ENCODE data around the gene PAK2. TPM values are rescaled to one million over a fixed set of nuclear protein-coding genes. Genes with fewer than 3 reads are reported as not detected.
"Not testable (repeated sequence)": the region's sequence is repeated elsewhere in the genome, so short reads cannot be mapped to it uniquely, and the experiment has no call there.

PAK2 gene
- total RNA-seq, 1 donor from 2014 or later, result 99.6 TPM

GRCh38 chr3:196735751-196736150 lies 3.9 kb upstream of the PAK2 start:
- intact Hi-C loops (cut with micrococcal nuclease), result loop anchor here (5.0 kb wide), 1 partner anchor 303 kb away; the partner anchor contains the start of gene UBXN7

- intact Hi-C loops (cut with micrococcal nuclease), result loop anchor here (5.0 kb wide), 1 partner anchor 305 kb away; the partner anchor contains the start of gene UBXN7
Observed at GRCh38 chr3:196736670-196737374, 2.8 kb upstream of the PAK2 start.

GRCh38 chr3:196737655-196738054 lies 2.0 kb upstream of the PAK2 start:
- intact Hi-C loops (cut with micrococcal nuclease), result loop anchor here (5.0 kb wide), 1 partner anchor 305 kb away; the partner anchor contains the start of gene UBXN7

DNA sequence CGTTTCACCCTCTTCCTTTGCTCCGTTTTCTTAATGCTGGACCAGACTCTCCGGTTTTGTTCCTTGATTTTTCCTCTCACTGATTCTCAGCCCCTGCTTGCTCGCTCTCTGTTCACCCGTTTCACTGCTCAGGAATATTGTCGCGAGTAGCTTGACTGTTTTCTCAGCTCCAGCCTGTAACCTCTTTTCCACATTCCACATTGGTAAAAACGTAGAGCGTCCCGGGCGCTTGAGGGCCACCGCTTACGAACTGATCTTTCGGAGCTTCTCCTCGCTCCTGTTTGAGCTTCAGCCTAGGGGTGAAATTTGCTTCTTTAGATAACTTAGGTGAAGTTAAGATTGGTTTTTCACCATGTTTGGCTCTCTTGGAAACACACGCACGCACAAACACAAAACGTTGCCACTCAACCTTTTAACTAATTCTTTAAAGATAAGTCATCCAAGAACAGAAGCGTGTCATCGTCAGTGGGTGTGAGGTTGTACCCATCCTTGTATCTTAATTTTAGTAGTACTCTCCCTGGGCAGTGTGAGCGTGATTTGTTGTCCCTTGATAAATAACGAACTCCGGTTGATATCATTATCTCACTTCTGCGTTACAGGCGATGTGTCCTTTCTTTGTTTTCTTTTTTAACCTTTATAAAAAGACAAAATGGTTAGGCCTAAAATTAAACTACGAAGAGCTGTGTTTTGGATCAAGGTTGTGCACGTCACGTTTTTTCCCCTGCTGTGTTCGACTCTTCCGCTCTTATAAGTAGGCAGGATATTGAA lies 1.0 kb downstream of the PAK2 start:
- intact Hi-C loops (cut with micrococcal nuclease), result loop anchor here (1.0 to 2.0 kb wide), 3 partner anchors 28 to 228 kb away; partner anchors contain the start of genes CEP19, PIGX and PIGZ

DNA sequence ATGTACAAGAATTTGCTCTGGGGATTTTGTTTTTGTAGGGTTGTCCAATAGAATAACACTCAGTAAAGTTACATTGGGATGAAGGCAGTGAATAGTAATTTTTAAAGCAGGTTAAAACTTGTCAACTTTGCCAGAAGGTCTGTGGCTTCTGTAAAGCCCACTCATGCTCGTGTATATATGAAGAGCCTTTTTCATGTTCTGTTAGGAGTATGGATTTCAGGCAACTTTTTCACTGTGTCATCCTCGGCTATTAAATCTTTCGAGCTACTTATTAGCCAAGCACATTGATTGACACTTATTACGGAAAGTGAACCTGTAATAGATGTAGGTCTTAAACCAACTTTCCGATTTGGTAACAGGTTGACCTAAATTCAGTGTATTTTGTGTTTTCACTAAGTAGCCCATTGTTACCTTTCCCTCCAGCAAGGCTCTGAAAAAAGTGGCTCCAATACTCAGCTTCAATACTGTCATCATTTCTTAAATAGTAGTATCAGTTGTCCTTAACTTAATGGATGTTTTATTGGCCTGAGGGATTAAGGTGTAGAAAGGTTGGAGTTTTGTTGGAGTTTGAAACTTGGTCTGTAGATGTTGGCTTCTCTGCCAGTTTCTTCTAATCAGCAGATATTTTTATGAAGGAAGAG lies 1.7 kb downstream of the PAK2 start:
- intact Hi-C loops (cut with micrococcal nuclease), result loop anchor here (2.0 kb wide), 2 partner anchors 109 to 227 kb away; partner anchors contain the start of gene PIGZ

DNA sequence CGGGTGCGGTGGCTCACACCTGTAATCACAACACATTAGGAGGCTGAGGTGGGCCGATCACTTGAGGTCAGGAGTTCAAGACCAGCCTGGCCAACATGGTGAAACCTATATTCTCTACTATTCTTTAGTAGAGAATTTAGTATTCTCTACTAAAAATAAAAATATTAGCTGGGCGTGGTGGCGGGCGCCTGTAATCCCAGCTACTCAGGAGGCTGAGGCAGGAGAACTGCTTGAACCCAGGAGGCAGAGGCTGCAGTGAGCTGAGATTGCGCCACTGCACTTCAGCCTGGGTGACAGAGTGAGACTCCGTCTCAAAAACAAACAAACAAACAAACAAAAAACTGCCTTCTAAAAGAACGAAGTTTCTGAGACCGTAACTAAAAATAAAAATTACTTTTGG lies 3.9 kb downstream of the PAK2 start:
- intact Hi-C loops (cut with micrococcal nuclease), result not testable (repeated sequence)

DNA sequence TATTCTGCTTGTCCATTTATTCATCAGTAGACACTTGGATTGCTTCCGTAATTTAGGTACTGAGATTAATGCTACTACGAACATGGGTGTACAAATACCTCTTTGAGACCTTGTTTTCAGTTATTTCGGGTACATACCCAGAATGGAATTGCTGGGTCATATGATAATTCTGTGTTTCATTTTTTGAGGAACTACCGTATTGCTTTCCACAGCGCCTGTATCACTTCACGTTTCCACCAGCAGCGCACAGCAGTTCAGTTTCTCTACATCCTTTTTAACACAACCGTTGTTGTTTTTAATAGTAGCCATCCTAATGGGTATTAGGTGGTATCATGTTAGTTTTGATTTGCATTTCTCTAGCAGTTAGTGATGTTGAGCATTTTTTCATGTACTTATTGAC lies 9.5 kb downstream of the PAK2 start:
- intact Hi-C loops (cut with micrococcal nuclease), result no loop called here

- intact Hi-C loops (cut with micrococcal nuclease), result no loop called here
Observed at GRCh38 chr3:196753201-196753600, 13.5 kb downstream of the PAK2 start.

DNA sequence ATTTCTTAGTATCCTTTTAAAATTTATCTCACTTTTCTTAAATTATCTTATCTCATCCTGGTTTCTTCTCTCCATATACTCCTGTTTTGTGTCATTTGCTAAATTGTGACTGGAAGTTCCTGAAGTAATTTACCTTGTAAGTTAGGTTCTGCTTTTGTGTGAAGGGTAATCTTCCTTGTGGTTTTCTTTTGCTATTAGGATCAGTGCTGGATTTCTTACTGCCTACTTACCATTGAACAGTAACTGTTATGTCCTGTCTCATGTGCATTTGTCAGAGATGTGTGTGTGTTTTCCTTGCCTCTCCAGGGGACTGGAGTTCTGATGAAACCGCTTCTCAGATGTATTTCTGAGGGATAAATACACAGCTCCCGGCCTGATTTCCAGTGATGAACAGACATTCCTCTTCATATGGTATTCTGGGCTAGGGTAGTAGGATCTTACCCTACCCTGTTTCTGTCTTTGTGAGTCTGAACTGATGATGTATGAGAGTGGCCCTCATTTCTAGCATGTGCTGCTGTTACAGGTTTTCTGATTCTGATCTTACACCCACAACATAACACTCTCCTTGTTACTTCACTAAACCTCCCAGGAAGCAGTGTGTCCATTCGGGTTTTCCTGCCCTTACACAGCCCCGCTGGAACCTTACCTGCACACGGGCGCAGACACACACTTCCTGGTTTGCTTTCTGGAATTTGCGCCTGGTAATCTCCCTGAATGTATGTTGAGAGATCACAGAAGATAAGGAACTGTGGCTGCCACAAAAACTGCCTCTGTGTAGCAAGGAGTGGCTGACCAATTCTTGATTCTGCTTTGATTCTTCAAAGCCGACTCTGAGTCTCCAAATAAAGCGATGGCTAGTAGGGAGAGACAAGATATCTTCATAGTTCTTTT lies 14.7 kb downstream of the PAK2 start:
- intact Hi-C loops (cut with micrococcal nuclease), result no loop called here

- intact Hi-C loops (cut with micrococcal nuclease), result no loop called here
Observed at GRCh38 chr3:196756732-196757131, 17.1 kb downstream of the PAK2 start.

GRCh38 chr3:196757876-196758739 lies 18.5 kb downstream of the PAK2 start:
- intact Hi-C loops (cut with micrococcal nuclease), result no loop called here

DNA sequence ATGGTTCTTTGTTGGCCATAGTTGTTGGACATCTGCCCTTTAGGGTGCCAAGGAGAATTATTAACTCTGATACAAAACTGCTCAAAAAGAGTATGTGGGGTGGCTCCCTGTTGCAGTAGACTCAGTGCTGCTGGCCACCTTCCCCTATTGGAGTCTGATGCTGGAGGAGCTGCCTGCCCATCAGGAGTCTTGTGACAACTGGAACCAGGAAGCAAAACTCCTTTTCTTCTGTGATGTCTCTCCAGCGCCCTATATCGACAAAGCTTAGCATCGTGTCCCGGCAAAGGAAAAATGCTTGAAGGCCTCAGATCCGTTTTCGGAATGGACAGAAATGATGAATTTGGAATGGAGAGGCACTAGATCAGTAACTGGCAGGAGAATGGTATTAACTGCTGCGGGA lies 23.5 kb downstream of the PAK2 start:
- intact Hi-C loops (cut with micrococcal nuclease), result no loop called here

DNA sequence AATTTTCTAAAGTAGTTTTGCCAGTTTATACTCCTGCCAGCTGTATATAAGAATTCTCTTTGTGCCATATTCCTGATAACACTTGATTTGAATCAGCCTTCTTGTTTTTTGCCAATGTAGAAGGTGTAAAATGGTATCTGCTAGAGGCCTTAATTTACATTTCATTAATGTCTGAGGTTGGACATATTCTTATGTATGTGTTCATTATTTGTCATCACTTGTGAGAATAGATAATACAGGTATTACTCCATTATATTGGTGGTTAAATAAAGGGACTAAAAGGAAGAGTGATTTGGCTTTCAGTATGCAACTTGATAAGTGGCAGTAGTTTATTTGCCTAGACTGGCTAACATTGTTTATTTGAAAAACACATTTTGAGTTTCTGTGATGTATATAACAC lies 25.8 kb downstream of the PAK2 start:
- intact Hi-C loops (cut with micrococcal nuclease), result no loop called here

DNA sequence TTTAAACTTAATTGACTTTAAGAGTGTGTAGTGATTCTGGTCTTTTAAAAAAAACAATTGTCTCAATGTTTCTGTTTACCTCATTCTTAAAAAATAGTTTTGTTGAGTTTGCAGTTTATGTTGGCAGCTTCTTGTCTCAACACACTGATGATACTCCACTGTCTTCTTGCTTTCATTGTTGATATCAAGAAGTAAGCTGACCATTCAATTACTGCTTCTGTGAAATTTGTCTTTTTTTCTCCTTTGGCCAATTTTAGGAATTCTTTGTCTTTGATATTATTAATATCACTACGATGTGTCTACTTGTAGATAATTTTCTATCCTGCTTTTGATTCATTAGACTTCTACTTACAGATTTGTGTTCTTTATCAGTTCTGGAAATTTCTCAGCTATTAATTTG lies 31.4 kb downstream of the PAK2 start:
- intact Hi-C loops (cut with micrococcal nuclease), result no loop called here

GRCh38 chr3:196772102-196772501 lies 32.4 kb downstream of the PAK2 start:
- intact Hi-C loops (cut with micrococcal nuclease), result no loop called here

DNA sequence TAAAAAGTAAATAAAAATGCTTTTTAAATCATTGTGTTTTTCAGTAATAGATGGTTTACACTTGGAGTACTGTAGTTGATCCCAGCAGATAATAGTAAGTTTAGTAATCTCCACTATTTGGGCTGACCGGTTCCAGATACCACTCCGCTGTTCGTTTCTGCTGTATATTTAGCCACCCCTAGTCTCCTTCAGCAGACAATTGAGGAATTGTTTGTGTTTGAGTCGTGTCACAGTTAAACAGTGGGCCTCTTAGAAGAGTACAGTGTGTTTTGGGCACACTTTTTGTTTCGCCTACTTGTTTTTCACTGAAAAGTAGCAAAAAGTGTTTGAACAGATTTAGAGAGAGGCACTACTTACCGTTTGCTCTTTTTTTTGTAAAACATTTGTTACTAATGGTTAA lies 33.2 kb downstream of the PAK2 start:
- intact Hi-C loops (cut with micrococcal nuclease), result no loop called here

- intact Hi-C loops (cut with micrococcal nuclease), result no loop called here
Observed at GRCh38 chr3:196774191-196774820, 34.6 kb downstream of the PAK2 start.

GRCh38 chr3:196774848-196775422 lies 35.3 kb downstream of the PAK2 start:
- intact Hi-C loops (cut with micrococcal nuclease), result no loop called here

DNA sequence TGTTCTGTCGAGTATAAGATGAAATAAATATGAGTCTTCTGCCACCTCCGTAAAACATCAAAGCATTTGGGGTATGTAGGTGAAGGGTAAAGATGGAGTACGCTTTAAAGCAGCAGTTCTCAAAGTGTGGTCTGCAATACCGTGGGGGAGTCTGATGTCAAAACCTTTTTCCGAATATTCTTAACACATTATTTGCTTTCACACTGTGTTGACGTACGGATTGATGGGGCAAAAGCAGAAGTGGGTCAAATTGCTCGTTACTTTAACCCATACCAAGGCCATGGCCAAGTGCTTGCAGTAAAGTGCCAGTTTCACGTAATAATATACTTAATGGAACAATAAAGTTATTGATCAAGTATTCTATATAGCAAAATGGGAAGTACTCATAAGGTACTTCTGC lies 36.3 kb downstream of the PAK2 start:
- intact Hi-C loops (cut with micrococcal nuclease), result no loop called here
